T-helper 17 cell (primary cell): ENCODE measurements around the gene CLEC18B. TPM values are rescaled to one million over a fixed set of nuclear protein-coding genes. Genes with fewer than 3 reads are reported as not detected.
A peak's percentile ranks its signal among the peaks of the same experiment; 100 is the strongest.
"Not testable (repeated sequence)": the region's sequence is repeated elsewhere in the genome, so short reads cannot be mapped to it uniquely, and the experiment has no call there.

Experiments
- ATAC-seq: fragments of 150-1000 bp; cut with Tn5 transposase; 2 replicates; pipeline ENCODE4 v1.10.0; 2021; ENCODE audit warnings: mild to moderate bottlenecking, moderate library complexity
- DNase-seq, 3 donors: peaks; one replicate each; pipeline versions ENCODE4 v3.0.0 to v3.0.0-alpha.2; 2020 to 2021
- H3K9me3 ChIP-seq: one replicate; pipeline ENCODE4 v1.7.0; 2013; ENCODE audit warnings: low read length, mild to moderate bottlenecking; ENCODE audit not compliant: control insufficient read depth, poor library complexity, severe bottlenecking
- H3K27ac Mint-ChIP-seq: one replicate; pipeline ENCODE4 v1.8.0; 2022; ENCODE audit warnings: mild to moderate bottlenecking, moderate library complexity, mixed read lengths
- H3K27me3 Mint-ChIP-seq: one replicate; pipeline ENCODE4 v1.8.0; 2022; ENCODE audit warnings: mixed read lengths
- H3K36me3 Mint-ChIP-seq: one replicate; pipeline ENCODE4 v1.8.0; 2022; ENCODE audit warnings: low read depth, mixed read lengths
- H3K4me1 Mint-ChIP-seq: one replicate; pipeline ENCODE4 v1.8.0; 2022; ENCODE audit warnings: mild to moderate bottlenecking, mixed read lengths
- H3K4me3 Mint-ChIP-seq: one replicate; pipeline ENCODE4 v1.8.0; 2022; ENCODE audit warnings: mild to moderate bottlenecking, moderate library complexity, mixed read lengths
- total RNA-seq, 4 donors: library from RNA in 2 of 4; stranded (reverse) in 2 of 4; gene quantifications; one replicate each; pipeline ENCODE4 v1.2.3 and lab custom pipeline; 2022 to 2026

CLEC18B gene
- total RNA-seq, 2 donors from 2014 or later = 1.6 to 2.4 TPM

DNA sequence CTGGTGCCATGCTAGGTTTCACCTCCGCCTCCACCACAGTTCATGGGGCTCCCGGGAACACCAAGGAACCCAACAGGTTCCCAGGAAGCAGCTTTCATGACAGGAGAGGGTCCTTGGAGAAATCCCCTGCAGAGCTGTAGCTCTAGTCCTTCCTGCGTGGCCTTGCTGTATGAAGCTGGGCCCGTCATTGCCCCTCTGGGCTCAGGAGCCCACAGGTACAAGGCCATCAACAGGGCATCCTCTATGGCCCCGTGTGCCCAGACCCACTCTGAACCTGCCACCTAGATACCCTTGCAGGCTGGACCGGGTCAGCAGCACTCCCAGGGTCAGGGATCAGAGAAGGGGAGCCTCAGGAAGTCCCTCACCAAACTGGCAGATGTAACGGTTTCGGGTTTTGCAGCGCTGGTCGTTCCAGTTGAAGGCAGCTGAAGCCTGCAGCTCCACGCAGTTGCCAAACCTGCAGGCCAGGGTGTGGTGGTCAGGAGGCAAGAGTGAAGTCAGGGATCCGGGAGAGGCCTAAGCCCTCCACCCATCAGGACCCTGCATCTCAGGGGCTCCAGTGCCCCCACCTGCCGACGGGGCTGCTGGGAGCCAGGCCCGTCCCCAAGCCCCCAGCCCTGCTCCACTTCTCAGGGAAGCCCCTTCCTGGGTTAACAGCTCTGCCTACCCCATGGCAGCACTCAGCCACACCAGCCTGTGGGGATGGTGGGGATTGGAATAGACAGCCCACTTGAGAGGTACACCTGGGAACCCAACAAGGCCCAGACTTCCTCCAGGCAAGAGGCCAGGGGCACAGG is 11.9 kb downstream of the CLEC18B start:
- H3K9me3 ChIP-seq, H3K4me1 Mint-ChIP-seq, H3K36me3 Mint-ChIP-seq, H3K27ac Mint-ChIP-seq, H3K27me3 Mint-ChIP-seq, ATAC-seq, H3K4me3 Mint-ChIP-seq, DNase-seq: not testable (repeated sequence)

- H3K4me1 Mint-ChIP-seq, H3K9me3 ChIP-seq, H3K27ac Mint-ChIP-seq, H3K27me3 Mint-ChIP-seq, H3K36me3 Mint-ChIP-seq, DNase-seq, ATAC-seq, H3K4me3 Mint-ChIP-seq: not testable (repeated sequence)
These were observed 13.9 kb downstream of the CLEC18B start for GRCh38 chr16:74407362-74407705.

GRCh38 chr16:74406600-74407361 is 14.5 kb downstream of the CLEC18B start:
- H3K27me3 Mint-ChIP-seq, H3K9me3 ChIP-seq, DNase-seq, H3K27ac Mint-ChIP-seq, H3K4me1 Mint-ChIP-seq, H3K4me3 Mint-ChIP-seq, H3K36me3 Mint-ChIP-seq: not testable (repeated sequence)
- ATAC-seq = peak; percentile 41

- H3K4me1 Mint-ChIP-seq, DNase-seq, ATAC-seq, H3K9me3 ChIP-seq, H3K27me3 Mint-ChIP-seq, H3K4me3 Mint-ChIP-seq, H3K27ac Mint-ChIP-seq, H3K36me3 Mint-ChIP-seq: not testable (repeated sequence)
These were observed 16.9 kb downstream of the CLEC18B start for GRCh38 chr16:74404148-74404933.

GRCh38 chr16:74400238-74400637 is 21.0 kb downstream of the CLEC18B start:
- H3K4me1 Mint-ChIP-seq, DNase-seq, H3K27ac Mint-ChIP-seq, H3K4me3 Mint-ChIP-seq, H3K9me3 ChIP-seq, ATAC-seq, H3K36me3 Mint-ChIP-seq: not testable (repeated sequence)
- peaks cover 14% of the 10 kb centered on the region for H3K27me3 Mint-ChIP-seq

- H3K4me3 Mint-ChIP-seq, H3K27ac Mint-ChIP-seq, DNase-seq, H3K4me1 Mint-ChIP-seq, ATAC-seq, H3K9me3 ChIP-seq, H3K36me3 Mint-ChIP-seq: not testable (repeated sequence)
- H3K27me3 Mint-ChIP-seq = peaks cover 14% of the 10 kb centered on the region
These were observed 22.9 kb downstream of the CLEC18B start for GRCh38 chr16:74398212-74398895.

DNA sequence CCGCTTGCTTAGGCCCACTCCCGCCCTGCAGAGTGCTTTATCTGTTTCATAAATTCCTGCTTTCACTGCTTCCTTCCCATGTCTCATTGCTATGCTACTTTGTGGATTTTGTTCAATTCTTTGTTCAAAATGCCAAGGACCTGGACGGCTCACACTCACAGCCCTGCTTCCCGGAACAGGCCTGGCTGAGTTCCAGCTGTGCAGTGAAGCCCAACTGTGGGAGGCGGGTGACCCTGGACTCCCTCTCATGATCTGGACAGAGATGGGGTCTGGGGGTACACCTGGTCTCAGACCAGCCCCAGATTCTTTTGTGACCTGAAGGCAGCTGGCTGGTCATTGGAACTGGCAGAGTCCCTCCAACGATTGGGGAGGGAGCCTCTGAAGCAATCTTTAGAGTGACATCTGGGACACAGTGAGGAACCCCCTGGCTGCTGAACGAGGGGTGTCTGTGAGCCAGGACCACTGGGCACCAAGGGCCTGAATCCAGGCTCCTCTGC is 24.7 kb downstream of the CLEC18B start:
- not testable (repeated sequence) for H3K9me3 ChIP-seq, H3K4me1 Mint-ChIP-seq, DNase-seq, H3K27ac Mint-ChIP-seq, H3K4me3 Mint-ChIP-seq, ATAC-seq, H3K36me3 Mint-ChIP-seq
- peaks cover 17% of the 10 kb centered on the region for H3K27me3 Mint-ChIP-seq

DNA sequence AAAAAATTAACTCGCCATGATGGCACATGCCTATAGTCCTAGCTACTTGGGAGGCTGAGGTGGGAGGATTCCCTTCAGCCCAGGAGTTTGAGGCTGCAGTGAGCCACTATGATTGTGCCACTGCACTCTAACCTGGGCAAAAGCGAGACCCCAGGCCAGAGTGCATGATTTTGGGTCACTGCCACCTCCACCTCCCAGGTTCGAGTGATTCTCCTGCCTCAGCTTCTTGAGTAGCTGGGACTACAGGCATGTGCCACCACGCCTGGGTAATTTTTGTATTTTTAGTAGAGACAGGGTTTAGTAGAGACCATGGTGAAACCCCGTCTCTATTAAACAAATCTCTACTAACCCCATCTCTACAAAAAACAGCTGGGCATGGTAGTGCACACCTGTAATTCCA is 26.7 kb downstream of the CLEC18B start:
- H3K4me1 Mint-ChIP-seq, H3K9me3 ChIP-seq, DNase-seq, H3K4me3 Mint-ChIP-seq, H3K27ac Mint-ChIP-seq, ATAC-seq, H3K36me3 Mint-ChIP-seq: not testable (repeated sequence)
- peaks cover 12% of the 10 kb centered on the region for H3K27me3 Mint-ChIP-seq

DNA sequence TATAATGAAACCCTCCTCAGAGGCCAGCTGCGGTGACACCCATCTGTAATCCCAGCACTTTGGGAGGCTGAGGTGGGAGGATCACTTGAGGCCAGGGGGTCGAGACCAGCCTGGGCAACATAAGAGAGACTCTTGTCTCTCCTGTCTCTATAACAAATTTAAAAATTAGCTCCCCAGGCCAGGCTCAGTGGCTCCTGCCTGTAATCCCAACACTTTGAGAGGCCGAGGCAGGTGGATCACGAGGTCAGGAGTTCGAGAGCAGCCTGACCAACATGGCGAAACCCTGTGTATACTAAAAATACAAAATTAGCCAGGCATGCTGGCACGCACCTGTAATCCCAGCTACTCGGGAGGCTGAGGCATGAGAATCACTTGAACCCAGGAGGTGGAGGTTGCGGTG is 27.1 kb downstream of the CLEC18B start:
- not testable (repeated sequence) for H3K4me3 Mint-ChIP-seq, H3K36me3 Mint-ChIP-seq, H3K4me1 Mint-ChIP-seq, H3K27ac Mint-ChIP-seq, ATAC-seq, H3K9me3 ChIP-seq, DNase-seq
- H3K27me3 Mint-ChIP-seq = peaks cover 12% of the 10 kb centered on the region

DNA sequence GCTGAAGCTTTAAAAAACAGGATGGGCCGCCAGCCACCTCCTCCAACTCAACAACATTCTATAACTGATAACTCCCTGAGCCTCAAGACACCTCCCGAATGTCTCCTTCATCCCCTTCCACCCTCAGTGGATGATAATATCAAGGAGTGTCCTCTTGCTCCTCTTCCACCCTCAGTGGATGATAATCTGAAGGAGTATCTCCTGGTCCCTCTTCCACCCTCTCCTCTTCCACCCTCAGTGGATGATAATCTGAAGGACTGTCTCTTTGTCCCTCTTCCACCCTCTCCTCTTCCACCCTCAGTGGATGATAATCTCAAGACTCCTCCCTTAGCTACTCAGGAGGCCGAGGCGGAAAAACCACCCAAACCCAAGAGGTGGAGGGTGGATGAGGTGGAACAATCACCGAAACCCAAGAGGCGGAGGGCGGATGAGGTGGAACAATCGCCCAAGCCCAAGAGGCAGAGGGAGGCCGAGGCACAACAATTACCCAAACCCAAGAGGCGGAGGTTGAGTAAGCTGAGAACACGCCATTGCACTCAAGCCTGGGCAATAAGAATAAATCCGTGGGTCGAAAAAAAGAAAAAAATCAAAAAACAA is 29.7 kb downstream of the CLEC18B start:
- not testable (repeated sequence) for H3K4me1 Mint-ChIP-seq, H3K9me3 ChIP-seq, H3K4me3 Mint-ChIP-seq, H3K27ac Mint-ChIP-seq, H3K36me3 Mint-ChIP-seq, DNase-seq, ATAC-seq
- peaks cover 13% of the 10 kb centered on the region for H3K27me3 Mint-ChIP-seq

- H3K27ac Mint-ChIP-seq, DNase-seq: not testable (repeated sequence)
These were observed 38.8 kb downstream of the CLEC18B start for GRCh38 chr16:74382339-74383034.

DNA sequence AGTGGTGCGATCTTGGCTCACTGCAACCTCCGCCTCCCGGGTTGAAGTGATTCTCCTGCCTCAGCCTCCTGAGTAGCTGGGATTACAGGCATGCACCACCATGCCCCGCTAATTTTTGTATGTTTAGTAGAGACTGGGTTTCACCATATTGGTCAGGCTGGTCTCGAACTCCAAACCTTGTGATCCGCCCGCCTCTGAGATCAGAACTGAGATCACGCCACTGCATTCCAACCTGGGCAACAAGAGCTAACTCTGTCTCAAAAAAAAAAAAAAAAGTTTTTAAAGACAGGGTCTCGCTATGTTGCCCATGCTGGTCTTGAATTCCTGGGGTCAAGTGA is 47.5 kb downstream of the CLEC18B start:
- not testable (repeated sequence) for H3K4me1 Mint-ChIP-seq, ATAC-seq, H3K9me3 ChIP-seq, DNase-seq, H3K4me3 Mint-ChIP-seq, H3K36me3 Mint-ChIP-seq, H3K27me3 Mint-ChIP-seq
- H3K27ac Mint-ChIP-seq = peak overlapping the region; percentile 79

More at GRCh38 chr16:74382339-74383034, 38.8 kb downstream of the CLEC18B start:
- not testable (repeated sequence) for H3K36me3 Mint-ChIP-seq, H3K4me3 Mint-ChIP-seq, H3K4me1 Mint-ChIP-seq, H3K27me3 Mint-ChIP-seq, H3K9me3 ChIP-seq, ATAC-seq
